Ovary (tissue), 3 donors: Measurements from ENCODE around the gene SYTL3.

Experiments
- EP300 ChIP-seq: sonication (generic); formaldehyde crosslinking; IDR thresholded peaks from one replicate; pipeline ENCODE4 v1.6.1; 2017; ENCODE audit warnings: antibody characterized with exemption
- POLR2A ChIP-seq: fragments of 450-650 bp; IDR thresholded peaks from one replicate; pipeline ENCODE4 v1.6.1; 2017; ENCODE audit warnings: antibody characterized with exemption, mild to moderate bottlenecking, moderate library complexity
- TF ChIP-seq, protein P1 (sequence below), 3 donors: fragments of 450-650 bp in 2 of 3; fragments of 200-600 bp in 1 of 3; IDR thresholded peaks; one replicate each; pipeline versions ENCODE4 v1.5.1 to v1.8.0; 2016 to 2022; ENCODE audit warnings: antibody characterized with exemption in 3 of 3, mild to moderate bottlenecking in 1 of 3
- donor health status: DM: no; HTN: no; CAD: no.

DNA sequence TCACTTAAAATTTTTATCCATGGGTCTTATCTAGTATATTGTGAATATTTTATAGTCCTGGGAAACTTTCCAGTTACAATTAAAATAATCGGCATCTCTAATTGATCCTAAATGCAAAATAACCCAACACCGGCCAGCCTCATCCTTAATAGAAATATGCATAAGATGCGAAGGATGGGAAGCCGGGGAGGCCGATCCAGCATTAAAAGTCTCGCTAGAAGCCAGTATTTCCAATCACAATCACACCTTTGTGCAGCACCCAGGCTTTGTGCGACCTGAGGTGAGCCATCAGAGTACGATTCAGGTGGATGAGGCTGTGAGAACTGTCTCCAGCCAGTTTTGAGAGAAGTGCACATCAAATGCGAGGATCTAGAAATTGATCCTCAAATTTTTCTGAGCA is 104.0 kb downstream of the SYTL3 start:
- TF ChIP-seq, protein P1, sequence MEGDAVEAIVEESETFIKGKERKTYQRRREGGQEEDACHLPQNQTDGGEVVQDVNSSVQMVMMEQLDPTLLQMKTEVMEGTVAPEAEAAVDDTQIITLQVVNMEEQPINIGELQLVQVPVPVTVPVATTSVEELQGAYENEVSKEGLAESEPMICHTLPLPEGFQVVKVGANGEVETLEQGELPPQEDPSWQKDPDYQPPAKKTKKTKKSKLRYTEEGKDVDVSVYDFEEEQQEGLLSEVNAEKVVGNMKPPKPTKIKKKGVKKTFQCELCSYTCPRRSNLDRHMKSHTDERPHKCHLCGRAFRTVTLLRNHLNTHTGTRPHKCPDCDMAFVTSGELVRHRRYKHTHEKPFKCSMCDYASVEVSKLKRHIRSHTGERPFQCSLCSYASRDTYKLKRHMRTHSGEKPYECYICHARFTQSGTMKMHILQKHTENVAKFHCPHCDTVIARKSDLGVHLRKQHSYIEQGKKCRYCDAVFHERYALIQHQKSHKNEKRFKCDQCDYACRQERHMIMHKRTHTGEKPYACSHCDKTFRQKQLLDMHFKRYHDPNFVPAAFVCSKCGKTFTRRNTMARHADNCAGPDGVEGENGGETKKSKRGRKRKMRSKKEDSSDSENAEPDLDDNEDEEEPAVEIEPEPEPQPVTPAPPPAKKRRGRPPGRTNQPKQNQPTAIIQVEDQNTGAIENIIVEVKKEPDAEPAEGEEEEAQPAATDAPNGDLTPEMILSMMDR (IDR thresholded peaks at IDR 0.05) = no peak
- TF ChIP-seq EP300 (no peak), POLR2A (no peak)
